B cell (primary cell): ENCODE results near the gene MYH11. TPM values are rescaled to one million over a fixed set of nuclear protein-coding genes. Genes with fewer than 3 reads are reported as not detected.

Source experiments
- ATAC-seq: fragments of 200-7000 bp; cut with Tn5 transposase; one replicate; pipeline ENCODE4 v1.10.0; 2021; ENCODE audit warnings: low read depth, mild to moderate bottlenecking, moderate number of reproducible peaks, moderate library complexity
- CTCF ChIA-PET: fragments of 350-600 bp; sonication (Branson Sonifier 250); formaldehyde crosslinking; loops from one replicate; lab custom pipeline; 2021; ENCODE audit warnings: antibody characterized with exemption, inconsistent platforms; lab: Charles Lee
- POLR2A ChIA-PET: fragments of 350-600 bp; sonication (Branson Sonifier 250); formaldehyde crosslinking; loops from one replicate; lab custom pipeline; 2021; ENCODE audit warnings: antibody characterized with exemption; lab: Charles Lee
- DNase-seq: peaks from one replicate; pipeline ENCODE4 v3.0.0; 2013
- H2AFZ ChIP-seq: 2 replicates; pipeline ENCODE4 v1.6.1; 2012; ENCODE audit warnings: mild to moderate bottlenecking, low read depth, low read length; ENCODE audit not compliant: insufficient read depth, poor library complexity, severe bottlenecking
- H3K27ac ChIP-seq, 2 donors: 1 replicate in 1 of 2; 2 replicates in 1 of 2; pipeline ENCODE4 v1.5.1; 2012 to 2013; ENCODE audit warnings: low read length in 2 of 2, mild to moderate bottlenecking in 2 of 2, moderate library complexity in 1 of 2
- H3K27me3 ChIP-seq, 4 experiments: fragments of 200-600 bp in 1 of 4; sonication (generic) in 1 of 4; replicated peaks in 1 of 4; 1 replicate in 2 of 4; 2 replicates in 2 of 4; pipeline versions ENCODE4 v1.6.1 to v1.7.0; 2013 to 2016; ENCODE audit warnings: low read length in 3 of 4, mild to moderate bottlenecking in 2 of 4, mixed read lengths in 1 of 4, moderate library complexity in 1 of 4; ENCODE audit not compliant: insufficient read depth in 4 of 4, control insufficient read depth in 3 of 4; ENCODE audit errors: control extremely low read depth in 1 of 4
- H3K36me3 ChIP-seq, 2 experiments: replicated peaks in 1 of 2; 1 replicate in 1 of 2; 2 replicates in 1 of 2; pipeline versions ENCODE4 v1.6.1 to v1.7.1; 2013; ENCODE audit warnings: low read length in 1 of 2; ENCODE audit not compliant: insufficient read depth in 2 of 2, control insufficient read depth in 1 of 2; ENCODE audit errors: control extremely low read depth in 1 of 2, extremely low read depth in 1 of 2
- H3K4me1 ChIP-seq, 2 donors: fragments of 200-600 bp in 1 of 2; sonication (generic) in 1 of 2; 1 replicate in 1 of 2; 2 replicates in 1 of 2; pipeline versions ENCODE4 v1.5.1 to v1.6.1; 2013 to 2017; ENCODE audit warnings: low read length in 2 of 2; ENCODE audit not compliant: control insufficient read depth in 2 of 2, insufficient read depth in 2 of 2
- H3K4me2 ChIP-seq: replicated peaks from 2 replicates; pipeline ENCODE3; 2012; ENCODE audit warnings: mild to moderate bottlenecking, low read depth, low read length; ENCODE audit not compliant: poor library complexity, severe bottlenecking
- H3K4me3 ChIP-seq, 5 experiments: fragments of 200-600 bp in 1 of 5; sonication (generic) in 1 of 5; 1 replicate in 3 of 5; 2 replicates in 2 of 5; pipeline versions ENCODE4 v1.5.1 to v1.7.0; 2011 to 2016; ENCODE audit warnings: low read length in 4 of 5, mild to moderate bottlenecking in 4 of 5, low read depth in 2 of 5, control low read depth in 1 of 5, moderate library complexity in 1 of 5; ENCODE audit not compliant: insufficient read depth in 1 of 5; ENCODE audit errors: control extremely low read depth in 1 of 5, extremely low read depth in 1 of 5
- H3K79me2 ChIP-seq: fragments of 200-600 bp; sonication (generic); one replicate; pipeline ENCODE4 v1.6.0; 2016; ENCODE audit warnings: low read length; ENCODE audit not compliant: control insufficient read depth, insufficient read depth
- H3K9ac ChIP-seq: fragments of 200-600 bp; sonication (generic); 2 replicates; pipeline ENCODE4 v1.6.1; 2017; ENCODE audit warnings: mild to moderate bottlenecking, low read length, moderate library complexity
- H3K9me3 ChIP-seq, 3 donors: one replicate each; pipeline versions ENCODE4 v1.6.1 to v1.7.1; 2013; ENCODE audit warnings: low read length in 2 of 3; ENCODE audit not compliant: control insufficient read depth in 2 of 3, insufficient read depth in 1 of 3; ENCODE audit errors: control extremely low read depth in 1 of 3
- H4K20me1 ChIP-seq: 2 replicates; pipeline ENCODE4 v1.6.0; 2012; ENCODE audit warnings: mild to moderate bottlenecking, low read length; ENCODE audit not compliant: insufficient read depth, control insufficient read depth, poor library complexity, severe bottlenecking
- H3K27ac Mint-ChIP-seq: one replicate; pipeline ENCODE4 v1.8.0; 2021; ENCODE audit warnings: mixed read lengths
- H3K27me3 Mint-ChIP-seq: one replicate; pipeline ENCODE4 v1.8.0; 2021; ENCODE audit warnings: mixed read lengths
- H3K4me1 Mint-ChIP-seq: one replicate; pipeline ENCODE4 v1.8.0; 2021; ENCODE audit warnings: mixed read lengths
- H3K4me3 Mint-ChIP-seq: one replicate; pipeline ENCODE4 v1.8.0; 2021; ENCODE audit warnings: mixed read lengths
- H3K9me3 Mint-ChIP-seq: one replicate; pipeline ENCODE4 v1.8.0; 2022; ENCODE audit warnings: mixed read lengths; ENCODE audit not compliant: insufficient read depth
- CTCF ChIP-seq: fragments of 200-600 bp; IDR thresholded peaks from one replicate; pipeline ENCODE4 v1.8.0; 2022; ENCODE audit warnings: antibody characterized with exemption, mild to moderate bottlenecking
- EZH2 ChIP-seq: IDR thresholded peaks from 2 replicates; pipeline ENCODE4 v1.6.1; 2012; ENCODE audit warnings: borderline replicate concordance, low read depth, mild to moderate bottlenecking, moderate library complexity, low read length; ENCODE audit not compliant: insufficient read depth, poor library complexity, severe bottlenecking
- WGBS: methylation state at CpG from one replicate; pipeline ENCODE4 v1.1.5; 2013; ENCODE audit warnings: missing lambda C conversion rate; ENCODE audit not compliant: insufficient coverage; 5-methylcytosine and 5-hydroxymethylcytosine counted together
- intact Hi-C: fragments of 100-400 bp; cut with micrococcal nuclease; formaldehyde crosslinking; loops from one replicate; pipeline ENCODE4 v1.10.0; 2022
- polyA plus RNA-seq: library from polyadenylated mRNA; depleted of rRNA; stranded (reverse); fragments of >200 nt; gene quantifications from 2 replicates; pipeline ENCODE4 v1.2.3, GENCODE V29; 2012
- total RNA-seq, 2 donors: library from RNA; stranded (reverse); fragments of 120-200 nt in 1 of 2; gene quantifications; 1 replicate in 1 of 2; 2 replicates in 1 of 2; pipeline versions ENCODE4 v1.2.3 to v1.2.4, GENCODE V29; 2013 to 2022

Gene MYH11
- total and polyA plus RNA-seq, 2 donors (not counting 1 experiment from before 2014, with no cell fraction given) = 0.05 to 0.16 TPM

- ATAC-seq = no peak
- DNase-seq = no peak
- Histone ChIP-seq H3K4me3 (no peak overlapping the region), H2AFZ (no peak overlapping the region), H3K79me2 (peaks cover 51% of the 10 kb centered on the region), H3K9ac (no peak overlapping the region), H3K36me3 (peaks cover 11 to 36% of the 10 kb centered on the region in 2 experiments), H3K4me2 (no peak overlapping the region), H4K20me1 (peaks cover 25% of the 10 kb centered on the region), H3K4me1 (peaks cover 5 to 6% of the 10 kb centered on the region in 2 donors), H3K27me3 (no peaks in the 10 kb centered on the region), H3K27ac (no peak overlapping the region), H3K9me3 (no peaks in the 10 kb centered on the region)
- ChIA-PET CTCF (no interaction called here), POLR2A (no interaction called here)
- WGBS = no CpG with 5 or more reads among the region's 3 CpGs
- H3K4me1 Mint-ChIP-seq = peaks cover 18% of the 10 kb centered on the region
- no peak overlapping the region for H3K27ac Mint-ChIP-seq
- TF ChIP-seq EZH2 (no peak), CTCF (no peak)
- no peaks in the 10 kb centered on the region for H3K27me3 Mint-ChIP-seq
- no peaks in the 10 kb centered on the region for H3K9me3 Mint-ChIP-seq
- intact Hi-C loops = no loop called here
- no peak overlapping the region for H3K4me3 Mint-ChIP-seq
Observed at GRCh38 chr16:15882563-15882962, 25.7 kb upstream of the MYH11 start.

GRCh38 chr16:15881794-15882379 lies 25.1 kb upstream of the MYH11 start:
- Mint-ChIP-seq H3K9me3 (no peaks in the 10 kb centered on the region), H3K4me3 (no peak overlapping the region), H3K27ac (no peak overlapping the region), H3K27me3 (no peaks in the 10 kb centered on the region), H3K4me1 (peaks cover 14% of the 10 kb centered on the region)
- no peak overlapping the region for H3K27ac ChIP-seq
- H3K4me2 ChIP-seq = no peak overlapping the region
- ChIA-PET POLR2A (no interaction called here), CTCF (no interaction called here)
- no peak for TF ChIP-seq EZH2
- TF ChIP-seq CTCF = no peak
- intact Hi-C loops = no loop called here
- H2AFZ ChIP-seq = no peak overlapping the region
- no peak overlapping the region for H3K9ac ChIP-seq
- peaks cover 44% of the 10 kb centered on the region for H3K79me2 ChIP-seq
- DNase-seq = no peak
- 97% methylated on average over 12 of the region's 13 CpGs for WGBS
- no peak overlapping the region for H3K4me3 ChIP-seq
- no peaks in the 10 kb centered on the region for H3K4me1 ChIP-seq
- no peak for ATAC-seq
- H4K20me1 ChIP-seq = peaks cover 25% of the 10 kb centered on the region
- H3K36me3 ChIP-seq = peaks cover 12 to 36% of the 10 kb centered on the region in 2 experiments
- H3K9me3 ChIP-seq = no peaks in the 10 kb centered on the region
- H3K27me3 ChIP-seq = no peaks in the 10 kb centered on the region
